NCI-H69 (cell line): ENCODE measurements around the gene APRT.
"Not testable (repeated sequence)": the region's sequence is repeated elsewhere in the genome, so short reads cannot be mapped to it uniquely, and the experiment has no call there.

Experiments used
- DNase-seq: peaks from one replicate; lab custom pipeline; 2025; lab: John Stamatoyannopoulos, UW

APRT gene

GRCh38 chr16:88772871-88773811 is 38.6 kb downstream of the APRT start:
- peak; percentile 85 for DNase-seq

GRCh38 chr16:88771781-88772180 is 39.9 kb downstream of the APRT start:
- not testable (repeated sequence) for DNase-seq

- no peak for DNase-seq
These were observed 40.4 kb downstream of the APRT start for GRCh38 chr16:88771294-88771772.

GRCh38 chr16:88770461-88771293 is 41.1 kb downstream of the APRT start:
- peak; percentile 67 for DNase-seq

GRCh38 chr16:88769617-88770460 is 41.9 kb downstream of the APRT start:
- peak; percentile 59 for DNase-seq

- peak; percentile 22 for DNase-seq
These were observed 43.5 kb downstream of the APRT start for GRCh38 chr16:88768071-88768783.

- DNase-seq = no peak
These were observed 44.1 kb downstream of the APRT start for GRCh38 chr16:88767546-88768070.

- no peak for DNase-seq
These were observed 44.8 kb downstream of the APRT start for GRCh38 chr16:88766975-88767374.

- DNase-seq = no peak
These were observed 46.8 kb downstream of the APRT start for GRCh38 chr16:88764913-88765349.

- no peak for DNase-seq
These were observed 47.6 kb downstream of the APRT start for GRCh38 chr16:88764080-88764479.

- DNase-seq = peak; percentile 12
These were observed 48.1 kb downstream of the APRT start for GRCh38 chr16:88763502-88764053.

GRCh38 chr16:88762941-88763340 is 48.8 kb downstream of the APRT start:
- DNase-seq = no peak

GRCh38 chr16:88762258-88762870 is 49.4 kb downstream of the APRT start:
- no peak for DNase-seq

- no peak for DNase-seq
These were observed 49.9 kb downstream of the APRT start for GRCh38 chr16:88761830-88762229.

GRCh38 chr16:88761143-88761534 is 50.6 kb downstream of the APRT start:
- DNase-seq = peak; percentile 45

- peak; percentile 82 for DNase-seq
These were observed 51.1 kb downstream of the APRT start for GRCh38 chr16:88760424-88761142.

- DNase-seq = no peak
These were observed 51.8 kb downstream of the APRT start for GRCh38 chr16:88759976-88760350.
